Liver (tissue), 3 donors: ENCODE results near the gene TMEM87A.

Experiments
- ATF3 ChIP-seq: IDR thresholded peaks from 2 replicates; pipeline ENCODE4 v1.6.1; 2016; ENCODE audit warnings: antibody characterized with exemption
- CTCF ChIP-seq: fragments of 150-350 bp; IDR thresholded peaks from 2 replicates; pipeline ENCODE4 v1.5.1; 2017; ENCODE audit warnings: improper control_type of control experiment, low read depth, low read length; ENCODE audit not compliant: missing input control
- EGR1 ChIP-seq, 2 donors: IDR thresholded peaks; 2 replicates each; pipeline ENCODE4 v1.6.1; 2016 to 2018; ENCODE audit warnings: antibody characterized with exemption in 2 of 2, low read depth in 2 of 2
- FOXA1 ChIP-seq: IDR thresholded peaks from 2 replicates; pipeline ENCODE4 v1.6.1; 2016; ENCODE audit warnings: antibody characterized with exemption
- GABPA ChIP-seq, 2 donors: IDR thresholded peaks in 1 of 2; conservative IDR thresholded peaks in 1 of 2; 2 replicates each; pipeline ENCODE4 v1.6.1; 2016; ENCODE audit warnings: antibody characterized with exemption in 2 of 2, mild to moderate bottlenecking in 1 of 2, moderate library complexity in 1 of 2
- HNF4G ChIP-seq: IDR thresholded peaks from 2 replicates; pipeline ENCODE4 v1.6.1; 2016; ENCODE audit warnings: antibody characterized with exemption
- JUND ChIP-seq, 2 donors: IDR thresholded peaks; 2 replicates each; pipeline ENCODE4 v1.6.1; 2016; ENCODE audit warnings: antibody characterized with exemption in 2 of 2
- MAX ChIP-seq: IDR thresholded peaks from 2 replicates; pipeline ENCODE4 v1.6.1; 2016; ENCODE audit warnings: antibody characterized with exemption
- NR2F2 ChIP-seq: IDR thresholded peaks from 2 replicates; pipeline ENCODE4 v1.6.1; 2016; ENCODE audit warnings: antibody characterized with exemption
- REST ChIP-seq: IDR thresholded peaks from 2 replicates; pipeline ENCODE4 v1.6.1; 2016; ENCODE audit warnings: antibody characterized with exemption, mild to moderate bottlenecking
- TAF1 ChIP-seq: conservative IDR thresholded peaks from 2 replicates; pipeline ENCODE4 v1.6.1; 2016; ENCODE audit warnings: antibody characterized with exemption, mild to moderate bottlenecking
- YY1 ChIP-seq: IDR thresholded peaks from 2 replicates; pipeline ENCODE4 v1.6.1; 2016; ENCODE audit warnings: antibody characterized with exemption, mild to moderate bottlenecking
- donor health status: healthy.
- donor health status: healthy.

- TF ChIP-seq CTCF = no peak
- TF ChIP-seq JUND (IDR thresholded peaks at IDR 0.05) = no peak
- no peak for TF ChIP-seq EGR1 (IDR thresholded peaks at IDR 0.05; ENCODE audit: low read depth in 2 of 2)
- no peak for TF ChIP-seq MAX
- TF ChIP-seq ATF3 = no peak
- no peak for TF ChIP-seq HNF4G
- TF ChIP-seq GABPA (IDR thresholded peaks at IDR 0.05 in 1 of 2, conservative IDR thresholded peaks at IDR 0.05 in 1 of 2) = no peak
- TF ChIP-seq REST = no peak
- no peak for TF ChIP-seq FOXA1
- no peak for TF ChIP-seq YY1
- no peak for TF ChIP-seq TAF1
- TF ChIP-seq NR2F2 = no peak
Measured at GRCh38 chr15:42199126-42199525, 74.1 kb downstream of the TMEM87A start.
